GM18861 (cell line): ENCODE data around the gene CACNA1E.

Experiments used
- ATAC-seq: cut with Tn5 transposase; IDR thresholded peaks from one replicate; pipeline ENCODE4 v1.9.1; 2021; ENCODE audit not compliant: unreplicated experiment

The CACNA1E gene

GRCh38 chr1:181559142-181559541 lies 75.8 kb downstream of the CACNA1E start:
- ATAC-seq, result no peak

DNA sequence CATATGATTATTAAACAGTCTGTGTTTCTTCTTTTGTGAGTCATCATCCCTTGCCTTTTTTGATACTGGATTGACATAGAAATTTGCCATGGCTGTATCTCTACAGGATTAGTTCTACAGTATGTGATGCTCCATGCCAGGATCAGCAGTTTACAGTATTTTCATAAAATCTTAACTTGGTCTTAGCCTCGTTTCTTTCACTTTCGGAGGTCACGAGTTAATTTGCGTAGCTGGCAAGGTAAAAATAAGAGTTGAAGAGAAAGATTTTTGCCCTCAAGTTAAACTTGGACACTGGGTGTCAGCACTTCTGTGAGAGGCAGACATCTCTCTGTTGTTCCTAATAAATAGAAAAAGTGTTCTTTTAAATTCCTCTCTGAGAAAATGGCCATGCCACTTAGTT lies 79.1 kb downstream of the CACNA1E start:
- ATAC-seq, result no peak

DNA sequence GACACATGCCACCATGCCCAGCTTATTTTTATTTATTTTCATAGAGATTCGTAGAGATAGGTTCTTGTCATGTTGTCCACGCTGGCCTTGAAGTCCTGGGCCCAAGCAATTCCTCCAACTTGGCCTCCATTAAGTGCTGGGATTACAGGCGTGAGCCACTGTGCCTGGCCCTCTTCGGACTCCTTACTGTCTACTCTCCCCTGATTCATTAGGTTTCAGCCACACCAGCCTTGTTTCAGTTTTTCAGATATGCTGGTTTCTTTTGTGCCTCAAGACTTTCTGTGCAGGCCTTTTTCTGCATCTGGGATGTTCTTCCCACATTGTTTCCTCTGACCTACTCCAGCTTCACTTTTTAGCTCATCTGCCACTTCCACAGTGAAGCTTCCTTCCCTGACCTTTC lies 85.4 kb downstream of the CACNA1E start:
- no peak for ATAC-seq

- no peak for ATAC-seq
Measured at GRCh38 chr1:181577475-181577874, 94.2 kb downstream of the CACNA1E start.

- ATAC-seq, result no peak
Measured at GRCh38 chr1:181583598-181583997, 100.3 kb downstream of the CACNA1E start.

DNA sequence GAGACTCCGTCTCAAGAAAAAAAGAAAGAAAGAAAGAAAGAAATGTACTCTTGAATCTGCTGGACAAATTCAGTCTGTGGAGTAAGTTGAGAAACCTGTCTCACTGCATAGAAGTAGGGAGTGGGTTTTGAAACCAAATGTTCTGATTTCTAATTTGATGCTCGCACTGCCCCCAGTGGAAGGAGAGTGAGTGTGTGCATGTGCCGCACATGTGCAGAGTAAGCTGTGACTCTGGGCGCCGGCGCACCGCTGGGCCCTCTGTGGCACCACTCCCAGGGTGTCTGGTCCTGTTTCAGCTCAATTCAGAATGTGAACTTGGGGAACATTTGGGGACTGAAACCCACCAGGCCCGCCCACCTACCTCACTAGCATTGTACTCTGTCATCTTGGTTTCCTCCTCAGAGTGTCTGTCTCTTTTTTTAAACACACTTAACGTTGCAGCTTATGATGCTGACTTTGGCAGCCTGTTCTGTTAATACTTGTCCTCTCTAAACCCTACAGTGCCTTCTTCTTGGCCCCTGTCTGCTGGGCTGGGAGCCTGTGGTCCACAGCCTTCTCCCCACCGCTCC lies 104.6 kb downstream of the CACNA1E start:
- ATAC-seq, result no peak

DNA sequence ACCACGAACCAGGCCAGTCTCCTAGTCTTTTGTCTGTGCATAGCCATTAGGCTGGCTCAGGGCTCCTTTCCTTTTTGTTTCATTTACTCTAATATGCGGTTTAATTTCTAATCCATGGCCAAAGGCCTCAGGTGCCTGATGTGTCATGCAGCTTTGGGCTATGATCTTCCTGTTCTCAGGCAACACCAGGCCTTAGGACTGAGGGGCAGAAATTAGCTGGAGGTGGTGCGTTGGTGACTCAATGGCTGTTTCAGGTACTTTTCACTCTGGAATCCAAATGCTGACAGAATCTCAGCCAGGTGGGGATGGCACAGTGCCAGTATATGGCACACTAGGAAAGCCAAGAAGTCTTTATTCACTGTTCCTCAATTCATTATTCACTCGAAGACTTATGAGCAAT lies 105.3 kb downstream of the CACNA1E start:
- ATAC-seq, result no peak

GRCh38 chr1:181592255-181592859 lies 109.0 kb downstream of the CACNA1E start:
- ATAC-seq, result no peak

GRCh38 chr1:181593042-181593441 lies 109.7 kb downstream of the CACNA1E start:
- ATAC-seq, result no peak

DNA sequence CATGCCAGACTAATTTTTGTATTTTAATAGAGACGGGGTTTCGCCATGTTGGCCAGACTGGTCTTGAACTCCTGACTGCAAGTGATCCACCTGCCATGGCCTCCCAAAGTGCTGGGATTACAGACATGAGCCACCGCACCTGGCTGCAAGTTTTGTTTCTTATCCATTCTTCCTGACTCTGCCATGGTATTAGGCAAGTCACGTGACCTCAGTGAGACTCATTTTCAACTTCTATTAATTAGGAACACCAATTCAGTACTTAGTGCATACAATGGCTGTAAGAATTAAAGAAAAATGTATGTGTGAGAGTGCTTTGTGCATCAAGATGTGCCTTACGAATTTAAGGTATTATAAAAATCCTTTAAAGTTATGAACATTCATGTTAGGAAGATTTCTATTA lies 111.2 kb downstream of the CACNA1E start:
- no peak for ATAC-seq

DNA sequence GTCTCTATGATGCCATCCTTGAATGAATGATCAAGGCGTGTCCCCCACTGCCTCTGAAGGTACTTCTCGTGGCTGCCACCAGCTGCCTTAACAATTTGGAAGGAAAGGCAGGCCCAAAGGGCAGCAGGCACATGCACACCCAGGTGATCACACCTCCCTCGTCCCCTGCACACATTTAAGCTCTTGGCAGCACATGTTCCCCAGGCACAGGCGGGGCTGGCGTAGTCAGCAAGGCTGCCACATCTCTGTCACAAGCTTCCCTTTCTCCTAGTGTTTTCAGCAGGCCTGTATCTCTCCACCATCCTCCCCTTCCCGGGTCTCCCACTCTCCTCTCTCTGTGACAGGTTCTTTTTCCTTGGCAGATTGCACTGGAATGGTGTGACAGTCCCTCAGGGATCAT lies 111.9 kb downstream of the CACNA1E start:
- no peak for ATAC-seq

GRCh38 chr1:181601186-181601950 lies 118.1 kb downstream of the CACNA1E start:
- ATAC-seq, result no peak

DNA sequence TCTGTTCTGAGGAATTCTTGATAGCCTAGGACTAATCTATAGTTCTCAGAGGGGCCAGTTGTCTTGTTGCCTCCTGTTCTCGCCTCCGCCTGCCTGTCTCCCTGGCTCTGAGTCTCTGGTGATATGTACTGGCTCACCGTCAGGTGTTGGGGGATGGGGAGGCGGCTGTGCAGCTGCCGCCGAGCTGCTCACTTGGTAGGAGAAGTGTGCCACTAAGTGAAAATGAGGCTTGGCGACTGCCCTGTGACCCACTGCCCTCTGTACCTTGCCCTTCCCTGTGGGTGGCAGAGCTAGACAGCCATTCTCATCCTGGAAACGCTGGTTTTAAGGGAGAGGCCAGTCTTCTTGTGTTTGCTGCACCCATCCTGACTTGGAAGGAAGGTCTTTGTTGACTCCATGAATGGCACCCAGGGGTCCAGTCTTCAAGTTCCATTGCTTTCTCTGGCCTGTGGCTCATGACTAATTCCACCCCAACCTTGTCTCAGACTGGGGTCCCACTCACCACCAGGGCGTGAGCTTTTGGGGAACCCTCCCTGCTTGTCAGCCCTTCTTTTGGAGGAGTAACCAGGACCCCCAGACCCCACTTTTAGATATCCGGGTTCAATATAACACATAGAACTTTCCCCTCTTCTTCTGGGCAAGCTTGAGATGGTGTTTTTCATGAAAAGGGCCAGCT lies 120.6 kb downstream of the CACNA1E start:
- ATAC-seq, result no peak

DNA sequence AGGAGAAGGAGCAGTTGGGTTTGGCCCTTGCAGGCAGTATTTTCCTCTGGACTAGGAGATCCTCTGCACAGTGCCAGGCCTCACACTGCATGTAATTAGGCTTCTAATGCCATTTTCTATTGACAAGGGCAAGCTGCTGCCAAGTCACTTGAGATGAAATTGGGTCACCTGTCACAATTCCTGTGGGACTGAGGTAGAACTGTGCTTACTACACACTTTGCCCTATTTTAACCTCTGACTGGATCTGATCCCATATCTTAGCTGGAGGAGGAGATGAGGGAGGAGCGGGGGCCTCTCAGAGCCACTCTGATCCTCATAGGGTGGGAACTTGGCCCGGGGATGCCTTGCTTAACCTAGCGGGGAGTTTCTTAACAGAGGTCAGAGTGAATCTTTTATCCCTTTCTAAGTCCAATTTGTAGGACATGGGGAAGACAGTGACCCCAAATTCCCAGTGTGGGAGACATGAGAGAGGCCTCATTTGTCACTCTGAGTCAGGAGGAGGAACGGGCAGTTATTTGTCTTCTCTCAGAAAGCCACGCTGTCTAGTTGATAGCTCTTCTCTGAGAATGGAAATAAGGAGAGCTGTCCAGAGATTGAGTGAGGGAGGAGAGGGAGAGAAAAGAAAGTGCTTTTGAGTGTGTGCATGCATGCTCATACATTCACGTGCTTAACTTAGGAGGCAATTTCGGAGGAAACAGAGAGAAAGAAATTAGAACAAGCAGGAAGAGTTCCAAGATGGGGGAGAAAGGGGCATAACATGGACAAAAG lies 121.3 kb downstream of the CACNA1E start:
- no peak for ATAC-seq

- ATAC-seq, result no peak
Measured at GRCh38 chr1:181607524-181607923, 124.2 kb downstream of the CACNA1E start.

DNA sequence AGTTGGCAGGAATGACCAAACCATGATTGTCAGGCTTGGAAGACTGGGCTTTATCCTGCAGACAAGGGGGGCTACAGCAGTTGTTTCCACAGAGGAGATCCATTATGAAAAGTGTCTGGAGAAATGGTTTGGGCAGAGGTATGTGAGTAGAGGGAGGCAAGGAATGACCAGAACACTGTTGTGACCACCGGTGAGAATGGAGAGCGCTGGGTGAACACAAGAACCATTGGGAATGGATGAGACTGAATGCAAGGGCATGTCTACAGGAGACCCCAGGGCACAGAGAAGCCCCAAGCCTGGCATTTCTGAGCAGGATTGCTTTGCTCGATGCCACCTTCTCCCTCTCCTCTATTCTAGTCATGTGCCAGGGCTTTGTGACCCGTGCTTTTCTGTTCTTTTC lies 125.1 kb downstream of the CACNA1E start:
- ATAC-seq, result no peak

- no peak for ATAC-seq
Measured at GRCh38 chr1:181608948-181609347, 125.6 kb downstream of the CACNA1E start.

- ATAC-seq, result no peak
Measured at GRCh38 chr1:181612100-181612499, 128.8 kb downstream of the CACNA1E start.

- ATAC-seq, result no peak
Measured at GRCh38 chr1:181618559-181618958, 135.2 kb downstream of the CACNA1E start.

DNA sequence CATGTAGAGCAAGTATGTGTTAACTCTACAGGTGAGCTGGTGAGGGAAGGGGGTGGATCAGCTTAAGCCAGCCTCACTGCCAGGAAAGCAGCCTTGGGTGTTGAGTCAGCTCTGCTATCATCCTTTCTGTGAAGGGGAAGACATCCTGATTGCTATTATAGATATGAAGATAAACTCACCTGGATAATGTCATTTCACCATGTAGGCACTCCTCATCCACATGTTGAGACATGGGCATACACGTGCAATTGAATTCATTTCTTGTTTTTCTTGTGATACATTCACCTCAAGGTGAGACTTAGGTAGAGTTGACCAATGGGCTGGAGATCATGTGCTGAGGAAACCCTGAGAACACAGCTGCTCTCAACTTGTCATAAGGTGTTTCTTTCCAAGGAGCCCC lies 136.9 kb downstream of the CACNA1E start:
- no peak for ATAC-seq

DNA sequence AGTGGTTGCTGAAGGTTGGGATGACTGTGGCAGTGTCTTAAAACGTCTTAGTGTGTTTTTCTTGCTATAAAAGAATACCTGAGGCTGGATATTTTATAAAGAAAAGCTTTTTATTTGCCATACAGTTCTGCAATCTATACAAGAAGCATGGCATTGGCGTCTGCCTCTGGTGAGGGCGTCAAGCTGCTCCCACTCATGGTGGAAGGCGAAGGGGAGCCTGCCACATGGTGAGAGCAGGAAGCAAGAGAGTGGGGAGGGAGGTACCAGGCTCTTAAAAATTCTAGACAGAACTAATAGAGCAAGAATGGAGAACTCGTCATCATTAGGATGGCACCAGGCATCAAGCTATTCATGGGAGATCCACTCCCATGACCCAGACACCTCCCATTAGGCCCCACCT lies 140.5 kb downstream of the CACNA1E start:
- no peak for ATAC-seq
